HG02571 (cell line): Measurements from ENCODE around the gene MEFV.
"Not testable (repeated sequence)": the region's sequence is repeated elsewhere in the genome, so short reads cannot be mapped to it uniquely, and the experiment has no call there.

Experiments used
- ATAC-seq: cut with Tn5 transposase; IDR thresholded peaks from one replicate; pipeline ENCODE4 v1.9.1; 2021; ENCODE audit warnings: mild to moderate bottlenecking, moderate library complexity; ENCODE audit not compliant: unreplicated experiment

MEFV gene

GRCh38 chr16:3256146-3256865 is at the start of gene MEFV:
TSS of gene MEFV (minus strand) at chr16:3256633. CDS start at chr16:3256587, 46 bp downstream.
- no peak for ATAC-seq

- no peak for ATAC-seq
Measured at GRCh38 chr16:3306078-3306477, 49.6 kb upstream of the MEFV start.

GRCh38 chr16:3305109-3306068 is 49.0 kb upstream of the MEFV start, which contains the start of the genes TIGD7 and ZNF75A:
TSS of gene TIGD7 (minus strand) at chr16:3305430. CDS start at chr16:3300614, 4,816 bp downstream.
TSS of gene ZNF75A (plus strand) at chr16:3305497. CDS start at chr16:3308429, 2,932 bp downstream.
- peak; percentile 91 for ATAC-seq

GRCh38 chr16:3304370-3304769 is 47.9 kb upstream of the MEFV start:
- ATAC-seq, result no peak

GRCh38 chr16:3295783-3296182 is 39.4 kb upstream of the MEFV start:
- ATAC-seq, result no peak

GRCh38 chr16:3295209-3295608 is 38.8 kb upstream of the MEFV start:
- no peak for ATAC-seq

GRCh38 chr16:3292604-3293003 is 36.2 kb upstream of the MEFV start:
- ATAC-seq, result no peak

GRCh38 chr16:3289998-3290673 is 33.7 kb upstream of the MEFV start:
- ATAC-seq, result no peak

GRCh38 chr16:3285131-3285530 is 28.7 kb upstream of the MEFV start:
- ATAC-seq, result no peak

GRCh38 chr16:3283543-3284447 is 27.4 kb upstream of the MEFV start:
- no peak for ATAC-seq

- ATAC-seq, result peak; percentile 84
Measured at GRCh38 chr16:3282730-3283542, 26.5 kb upstream of the MEFV start, which contains the start of gene ZNF263. TSS of gene ZNF263 (plus strand) at chr16:3283491. CDS start at chr16:3283819, 328 bp downstream.

- peak; percentile 24 for ATAC-seq
Measured at GRCh38 chr16:3282103-3282729, 25.8 kb upstream of the MEFV start.

- ATAC-seq, result no peak
Measured at GRCh38 chr16:3281222-3281820, 24.9 kb upstream of the MEFV start.

- no peak for ATAC-seq
Measured at GRCh38 chr16:3276679-3277078, 20.2 kb upstream of the MEFV start.

- ATAC-seq, result no peak
Measured at GRCh38 chr16:3274947-3275346, 18.5 kb upstream of the MEFV start.

- ATAC-seq, result no peak
Measured at GRCh38 chr16:3274490-3274889, 18.1 kb upstream of the MEFV start.

- not testable (repeated sequence) for ATAC-seq
Measured at GRCh38 chr16:3271281-3271680, 14.8 kb upstream of the MEFV start.

- ATAC-seq, result not testable (repeated sequence)
Measured at GRCh38 chr16:3270718-3271117, 14.3 kb upstream of the MEFV start.
